Neural crest cell (in vitro differentiated cells): Measurements from ENCODE around the gene HRNR. TPM values are rescaled to one million over a fixed set of nuclear protein-coding genes. Genes with fewer than 3 reads are reported as not detected.

Source experiments
- DNase-seq: peaks from one replicate; pipeline ENCODE4 v3.0.0; 2021; ENCODE audit warnings: low read depth, mixed read lengths, low spot score
- H3K27ac Mint-ChIP-seq: one replicate; pipeline ENCODE4 v1.8.0; 2021; ENCODE audit warnings: mild to moderate bottlenecking, mixed read lengths; ENCODE audit not compliant: unreplicated experiment
- H3K27me3 Mint-ChIP-seq: 2 replicates; pipeline ENCODE4 v1.8.0; 2021; ENCODE audit warnings: low read depth, mild to moderate bottlenecking, mixed read lengths
- H3K36me3 Mint-ChIP-seq: 2 replicates; pipeline ENCODE4 v1.8.0; 2021; ENCODE audit warnings: low read depth, mild to moderate bottlenecking, mixed read lengths
- H3K4me1 Mint-ChIP-seq: 2 replicates; pipeline ENCODE4 v1.8.0; 2021; ENCODE audit warnings: mixed read lengths
- H3K4me3 Mint-ChIP-seq: one replicate; pipeline ENCODE4 v1.8.0; 2021; ENCODE audit warnings: mild to moderate bottlenecking, mixed read lengths
- H3K9me3 Mint-ChIP-seq: 2 replicates; pipeline ENCODE4 v1.8.0; 2021; ENCODE audit warnings: mixed read lengths
- total RNA-seq: library from RNA; stranded (reverse); gene quantifications from 2 replicates; pipeline ENCODE4 v1.2.1, GENCODE V29; 2021
- TF ChIP-seq, protein P1 (sequence below): fragments of 200-600 bp; sonication (generic); conservative IDR thresholded peaks from 2 replicates; pipeline ENCODE4 v1.5.0; 2021; ENCODE audit warnings: antibody characterized with exemption, mild to moderate bottlenecking

HRNR gene
- total RNA-seq, 1 donor from 2014 or later = not detected

GRCh38 chr1:152186556-152187285, 37.3 kb downstream of the HRNR start:
- TF ChIP-seq, protein P1, sequence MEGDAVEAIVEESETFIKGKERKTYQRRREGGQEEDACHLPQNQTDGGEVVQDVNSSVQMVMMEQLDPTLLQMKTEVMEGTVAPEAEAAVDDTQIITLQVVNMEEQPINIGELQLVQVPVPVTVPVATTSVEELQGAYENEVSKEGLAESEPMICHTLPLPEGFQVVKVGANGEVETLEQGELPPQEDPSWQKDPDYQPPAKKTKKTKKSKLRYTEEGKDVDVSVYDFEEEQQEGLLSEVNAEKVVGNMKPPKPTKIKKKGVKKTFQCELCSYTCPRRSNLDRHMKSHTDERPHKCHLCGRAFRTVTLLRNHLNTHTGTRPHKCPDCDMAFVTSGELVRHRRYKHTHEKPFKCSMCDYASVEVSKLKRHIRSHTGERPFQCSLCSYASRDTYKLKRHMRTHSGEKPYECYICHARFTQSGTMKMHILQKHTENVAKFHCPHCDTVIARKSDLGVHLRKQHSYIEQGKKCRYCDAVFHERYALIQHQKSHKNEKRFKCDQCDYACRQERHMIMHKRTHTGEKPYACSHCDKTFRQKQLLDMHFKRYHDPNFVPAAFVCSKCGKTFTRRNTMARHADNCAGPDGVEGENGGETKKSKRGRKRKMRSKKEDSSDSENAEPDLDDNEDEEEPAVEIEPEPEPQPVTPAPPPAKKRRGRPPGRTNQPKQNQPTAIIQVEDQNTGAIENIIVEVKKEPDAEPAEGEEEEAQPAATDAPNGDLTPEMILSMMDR = no peak
- Mint-ChIP-seq H3K36me3 (no peaks in the 10 kb centered on the region), H3K27ac (no peak overlapping the region), H3K27me3 (peaks cover 2% of the 10 kb centered on the region), H3K9me3 (peaks cover 12% of the 10 kb centered on the region), H3K4me1 (no peaks in the 10 kb centered on the region), H3K4me3 (no peak overlapping the region)
- no peak for DNase-seq

DNA sequence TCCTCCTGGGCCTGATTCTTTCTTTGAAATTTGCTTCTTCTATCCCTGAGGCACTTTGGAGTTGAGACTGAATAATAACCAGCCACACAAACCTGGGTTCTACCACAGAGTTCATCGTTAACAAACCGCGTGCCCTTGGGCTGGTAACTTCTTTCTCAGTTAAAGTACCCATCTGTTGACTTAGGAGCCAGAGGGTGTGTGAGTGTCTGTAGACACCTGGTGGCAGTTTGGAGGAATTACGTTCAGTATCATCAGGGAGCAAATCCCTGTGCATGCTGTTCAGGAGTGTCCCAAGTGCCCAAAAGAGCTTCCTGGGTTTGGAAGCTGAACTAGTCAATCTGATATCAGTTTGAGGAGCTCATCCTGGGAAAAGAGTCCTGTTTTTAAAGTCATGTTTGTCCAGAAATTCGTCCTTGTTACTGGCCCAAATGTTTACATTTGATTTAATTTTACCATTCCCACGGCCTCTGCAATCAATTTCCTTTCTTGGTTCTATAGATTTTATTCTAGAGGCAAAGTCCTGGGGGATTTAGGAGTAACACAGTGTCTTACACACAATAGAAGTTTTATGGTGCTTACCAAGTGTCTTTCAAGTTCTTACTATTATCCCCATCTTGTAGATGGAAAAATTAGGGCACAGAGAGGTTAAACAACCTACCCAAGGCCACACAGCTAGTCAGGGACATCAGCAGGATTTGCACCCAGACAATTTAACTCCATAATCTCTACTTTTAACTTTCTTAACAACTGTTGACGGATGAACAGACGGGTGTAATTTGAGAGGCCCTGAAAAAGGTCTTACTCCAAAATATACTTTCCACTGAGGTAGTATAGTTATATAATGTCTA, 38.2 kb downstream of the HRNR start:
- Mint-ChIP-seq H3K4me3 (no peak overlapping the region), H3K9me3 (peaks cover 6% of the 10 kb centered on the region), H3K36me3 (no peaks in the 10 kb centered on the region), H3K4me1 (no peaks in the 10 kb centered on the region), H3K27ac (no peak overlapping the region), H3K27me3 (peaks cover 2% of the 10 kb centered on the region)
- DNase-seq = no peak
- TF ChIP-seq, protein P1 = peak; percentile 73

- TF ChIP-seq, protein P1 = no peak
- Mint-ChIP-seq H3K4me3 (no peak overlapping the region), H3K27ac (no peak overlapping the region), H3K4me1 (no peaks in the 10 kb centered on the region), H3K36me3 (no peaks in the 10 kb centered on the region), H3K9me3 (no peaks in the 10 kb centered on the region), H3K27me3 (peaks cover 2% of the 10 kb centered on the region)
- DNase-seq = no peak
These were observed 41.0 kb downstream of the HRNR start for GRCh38 chr1:152182944-152183361.

- H3K36me3 Mint-ChIP-seq = no peaks in the 10 kb centered on the region
- H3K4me1 Mint-ChIP-seq = no peaks in the 10 kb centered on the region
- DNase-seq = no peak
- H3K9me3 Mint-ChIP-seq = no peaks in the 10 kb centered on the region
- H3K27me3 Mint-ChIP-seq = peaks cover 2% of the 10 kb centered on the region
- no peak overlapping the region for H3K4me3 Mint-ChIP-seq
- TF ChIP-seq, protein P1 = no peak
- no peak overlapping the region for H3K27ac Mint-ChIP-seq
These were observed 41.6 kb downstream of the HRNR start for GRCh38 chr1:152182431-152182830.

DNA sequence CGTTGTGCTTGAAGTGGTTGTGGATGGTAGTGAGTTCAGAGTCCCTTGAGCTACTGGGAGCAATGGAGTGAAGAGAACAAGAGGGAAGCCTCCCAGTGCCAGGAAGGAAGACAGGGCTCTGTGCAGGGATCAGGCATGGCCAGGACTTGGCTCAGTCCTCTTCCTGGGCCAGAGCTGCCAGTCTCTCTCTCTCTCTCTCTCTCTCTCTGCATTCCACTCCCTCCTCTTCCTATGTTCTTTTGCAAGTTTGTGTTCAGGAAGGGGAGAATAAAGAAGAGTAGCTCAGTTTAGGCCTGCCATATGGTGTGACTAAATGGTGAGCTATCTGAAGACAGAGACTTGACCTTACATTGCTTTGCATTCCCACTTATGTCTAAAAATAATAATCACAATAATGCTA, 44.4 kb downstream of the HRNR start:
- no peak for DNase-seq
- Mint-ChIP-seq H3K9me3 (peaks cover 8% of the 10 kb centered on the region), H3K27me3 (no peaks in the 10 kb centered on the region), H3K36me3 (no peaks in the 10 kb centered on the region), H3K4me3 (no peak overlapping the region), H3K27ac (no peak overlapping the region), H3K4me1 (no peaks in the 10 kb centered on the region)
- TF ChIP-seq, protein P1 = no peak
